Panc1 (cell line): ENCODE results near the gene NANOS3. TPM values are rescaled to one million over a fixed set of nuclear protein-coding genes. Genes with fewer than 3 reads are reported as not detected.

Source experiments
- ATAC-seq: fragments of 200-7000 bp; cut with Tn5 transposase; 2 replicates; pipeline ENCODE4 v1.9.1; 2020; ENCODE audit warnings: mild to moderate bottlenecking, moderate library complexity
- BruUV-seq: library from RNA; stranded (reverse); fragments of 400-500 nt; replicated peaks from 2 replicates; lab custom pipeline; 2021; lab: Mats Ljungman, UMichigan
- CTCF ChIA-PET: fragments of 300-600 bp; sonication (Branson Sonifier 250); formaldehyde crosslinking; loops from one replicate; lab custom pipeline; 2022; ENCODE audit warnings: antibody characterized with exemption; lab: Charles Lee
- POLR2A ChIA-PET: fragments of 300-600 bp; sonication (Branson Sonifier 250); formaldehyde crosslinking; loops from one replicate; lab custom pipeline; 2022; ENCODE audit warnings: antibody characterized with exemption; lab: Charles Lee
- DNase-seq: peaks from one replicate; pipeline ENCODE4 v3.0.0-alpha.2; 2010; ENCODE audit warnings: low read depth, low spot score
- H3K27ac ChIP-seq: 2 replicates; pipeline ENCODE4 v1.5.1; 2011; ENCODE audit warnings: mild to moderate bottlenecking, low read length, inconsistent platforms
- H3K27me3 ChIP-seq: fragments of 200-500 bp; sonication (Bioruptor generic); 2 replicates; pipeline ENCODE4 v1.6.0; 2014; ENCODE audit warnings: low read length, inconsistent platforms; ENCODE audit not compliant: control insufficient read depth, insufficient read depth
- H3K36me3 ChIP-seq: fragments of 200-500 bp; sonication (Bioruptor generic); 2 replicates; pipeline ENCODE4 v1.5.1; 2014; ENCODE audit warnings: inconsistent platforms, mild to moderate bottlenecking, low read length, moderate library complexity; ENCODE audit not compliant: control insufficient read depth, insufficient read depth
- H3K4me1 ChIP-seq: 2 replicates; pipeline ENCODE4 v1.5.1; 2011; ENCODE audit warnings: inconsistent platforms, mild to moderate bottlenecking, low read length, moderate library complexity; ENCODE audit not compliant: control insufficient read depth, insufficient read depth
- H3K4me3 ChIP-seq, 2 experiments: 2 replicates each; pipeline ENCODE4 v1.5.1; 2011 to 2012; ENCODE audit warnings: low read depth in 2 of 2, low read length in 2 of 2, mild to moderate bottlenecking in 2 of 2, inconsistent platforms in 1 of 2, moderate library complexity in 1 of 2
- H3K9me3 ChIP-seq: fragments of 200-500 bp; sonication (Bioruptor generic); 2 replicates; pipeline ENCODE4 v1.5.1; 2014; ENCODE audit warnings: low read depth, mild to moderate bottlenecking, inconsistent platforms, low read length, moderate library complexity; ENCODE audit not compliant: control insufficient read depth, insufficient read depth
- CTCF ChIP-seq: fragments of 450-650 bp; IDR thresholded peaks from 2 replicates; pipeline ENCODE4 v1.5.1; 2017; ENCODE audit warnings: mild to moderate bottlenecking
- POLR2AphosphoS5 ChIP-seq: IDR thresholded peaks from 2 replicates; pipeline ENCODE4 v1.6.1; 2012; ENCODE audit warnings: mild to moderate bottlenecking, low read depth, low read length, moderate library complexity
- SIN3A ChIP-seq: IDR thresholded peaks from 2 replicates; pipeline ENCODE4 v1.6.1; 2012; ENCODE audit warnings: low read depth, mild to moderate bottlenecking, low read length, moderate library complexity, borderline replicate concordance; ENCODE audit not compliant: insufficient read depth
- TCF7L2 ChIP-seq: IDR thresholded peaks from 2 replicates; pipeline ENCODE4 v1.6.1; 2011; ENCODE audit warnings: mild to moderate bottlenecking, low read depth, low read length, inconsistent platforms
- in situ Hi-C: cut with HindIII; loops from 2 replicates; pipeline ENCODE4 v1.10.0; 2016; ENCODE audit warnings: low sequenced_read_pairs, low pct_unique_long_range_greater_than_20kb
- intact Hi-C: fragments of 100-400 bp; cut with micrococcal nuclease; formaldehyde crosslinking; loops from one replicate; pipeline ENCODE4 v1.10.0; 2022; ENCODE audit not compliant: unreplicated experiment
- total RNA-seq: library from RNA; stranded (reverse); gene quantifications from one replicate; pipeline ENCODE4 v1.2.1, GENCODE V29; 2021; ENCODE audit not compliant: unreplicated experiment
- TF ChIP-seq, protein P1 (sequence below), 2 experiments: IDR thresholded peaks; 2 replicates each; pipeline ENCODE4 v1.6.1; 2011 to 2012; ENCODE audit warnings: low read depth in 2 of 2, control low read depth in 1 of 2, low read length in 1 of 2, mild to moderate bottlenecking in 1 of 2, moderate library complexity in 1 of 2; ENCODE audit not compliant: insufficient read depth in 1 of 2

NANOS3 gene
- total RNA-seq, 1 experiment from 2014 or later, result 0.33 TPM

- in situ Hi-C loops (no loop called here), intact Hi-C loops (no loop called here)
- ATAC-seq (no peak), DNase-seq (no peak)
- no peaks in the 10 kb centered on the region for H3K4me1 ChIP-seq
- no TSS peak for BruUV-seq
- H3K27me3 ChIP-seq, result no peaks in the 10 kb centered on the region
- no peaks in the 10 kb centered on the region for H3K36me3 ChIP-seq
- H3K9me3 ChIP-seq, result no peaks in the 10 kb centered on the region
- ChIA-PET POLR2A (no interaction called here), CTCF (no interaction called here)
- no peak overlapping the region for H3K4me3 ChIP-seq
- TF ChIP-seq, protein P1, sequence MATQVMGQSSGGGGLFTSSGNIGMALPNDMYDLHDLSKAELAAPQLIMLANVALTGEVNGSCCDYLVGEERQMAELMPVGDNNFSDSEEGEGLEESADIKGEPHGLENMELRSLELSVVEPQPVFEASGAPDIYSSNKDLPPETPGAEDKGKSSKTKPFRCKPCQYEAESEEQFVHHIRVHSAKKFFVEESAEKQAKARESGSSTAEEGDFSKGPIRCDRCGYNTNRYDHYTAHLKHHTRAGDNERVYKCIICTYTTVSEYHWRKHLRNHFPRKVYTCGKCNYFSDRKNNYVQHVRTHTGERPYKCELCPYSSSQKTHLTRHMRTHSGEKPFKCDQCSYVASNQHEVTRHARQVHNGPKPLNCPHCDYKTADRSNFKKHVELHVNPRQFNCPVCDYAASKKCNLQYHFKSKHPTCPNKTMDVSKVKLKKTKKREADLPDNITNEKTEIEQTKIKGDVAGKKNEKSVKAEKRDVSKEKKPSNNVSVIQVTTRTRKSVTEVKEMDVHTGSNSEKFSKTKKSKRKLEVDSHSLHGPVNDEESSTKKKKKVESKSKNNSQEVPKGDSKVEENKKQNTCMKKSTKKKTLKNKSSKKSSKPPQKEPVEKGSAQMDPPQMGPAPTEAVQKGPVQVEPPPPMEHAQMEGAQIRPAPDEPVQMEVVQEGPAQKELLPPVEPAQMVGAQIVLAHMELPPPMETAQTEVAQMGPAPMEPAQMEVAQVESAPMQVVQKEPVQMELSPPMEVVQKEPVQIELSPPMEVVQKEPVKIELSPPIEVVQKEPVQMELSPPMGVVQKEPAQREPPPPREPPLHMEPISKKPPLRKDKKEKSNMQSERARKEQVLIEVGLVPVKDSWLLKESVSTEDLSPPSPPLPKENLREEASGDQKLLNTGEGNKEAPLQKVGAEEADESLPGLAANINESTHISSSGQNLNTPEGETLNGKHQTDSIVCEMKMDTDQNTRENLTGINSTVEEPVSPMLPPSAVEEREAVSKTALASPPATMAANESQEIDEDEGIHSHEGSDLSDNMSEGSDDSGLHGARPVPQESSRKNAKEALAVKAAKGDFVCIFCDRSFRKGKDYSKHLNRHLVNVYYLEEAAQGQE (IDR thresholded peaks at IDR 0.05; ENCODE audit: insufficient read depth in 1 of 2, low read depth in 2 of 2, low read length in 1 of 2), result no peak
- TF ChIP-seq TCF7L2 (no peak), CTCF (no peak), SIN3A (no peak), POLR2AphosphoS5 (no peak)
- H3K27ac ChIP-seq, result no peak overlapping the region
Measured at GRCh38 chr19:13917888-13918406, 41.0 kb downstream of the NANOS3 start.

GRCh38 chr19:13918726-13919411, 41.9 kb downstream of the NANOS3 start:
- in situ Hi-C loops (no loop called here), intact Hi-C loops (no loop called here)
- DNase-seq (no peak), ATAC-seq (no peak)
- H3K4me1 ChIP-seq, result no peaks in the 10 kb centered on the region
- no peak overlapping the region for H3K27ac ChIP-seq
- no TSS peak for BruUV-seq
- ChIA-PET CTCF (no interaction called here), POLR2A (interaction anchor here (0.6 kb wide), 1 partner anchor 10 kb away, joined by 4 read pairs; no protein-coding TSS in a partner anchor)
- TF ChIP-seq SIN3A, result no peak
- TF ChIP-seq CTCF, result no peak
- TF ChIP-seq, protein P1 (IDR thresholded peaks at IDR 0.05; ENCODE audit: insufficient read depth in 1 of 2, low read depth in 2 of 2, low read length in 1 of 2), result no peak
- TF ChIP-seq TCF7L2, result no peak
- TF ChIP-seq POLR2AphosphoS5, result no peak
- no peak overlapping the region for H3K4me3 ChIP-seq
- H3K36me3 ChIP-seq, result no peaks in the 10 kb centered on the region
- no peaks in the 10 kb centered on the region for H3K27me3 ChIP-seq
- no peaks in the 10 kb centered on the region for H3K9me3 ChIP-seq
